DMS153 (cell line): Measurements from ENCODE around the gene EEPD1.

Experiments
- DNase-seq: peaks from one replicate; lab custom pipeline; 2025; lab: John Stamatoyannopoulos, UW

The EEPD1 gene

DNA sequence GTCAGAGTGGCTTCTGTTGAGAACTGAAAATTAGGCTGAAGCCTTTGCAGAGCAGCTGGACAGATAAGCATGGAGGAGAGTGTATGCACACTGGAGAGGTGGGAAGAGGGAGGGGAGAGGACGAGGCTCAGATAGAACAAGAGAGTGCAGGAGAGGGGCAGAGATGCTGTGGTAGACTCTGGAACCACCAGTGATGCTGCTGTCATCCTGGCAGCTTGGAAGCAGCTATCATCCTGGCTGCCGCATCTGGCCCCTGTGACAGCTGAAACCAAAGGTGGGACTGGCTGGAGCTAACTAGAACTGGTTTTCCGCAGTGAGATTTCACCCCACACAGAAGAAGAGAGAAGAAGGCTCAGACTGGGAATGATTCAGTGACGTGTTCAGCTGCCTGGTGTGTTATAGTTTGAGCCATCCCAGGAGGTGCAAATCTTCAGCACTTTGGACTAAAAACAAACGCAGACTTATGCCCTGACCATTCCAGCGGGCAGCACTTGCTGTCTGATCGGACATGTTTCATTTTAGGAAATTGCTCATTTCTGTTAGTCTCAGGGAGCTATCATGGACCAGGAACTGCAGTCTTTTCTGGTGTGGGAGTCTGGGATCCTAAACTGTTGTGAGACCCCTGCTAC is 38.4 kb downstream of the EEPD1 start:
- no peak for DNase-seq

DNA sequence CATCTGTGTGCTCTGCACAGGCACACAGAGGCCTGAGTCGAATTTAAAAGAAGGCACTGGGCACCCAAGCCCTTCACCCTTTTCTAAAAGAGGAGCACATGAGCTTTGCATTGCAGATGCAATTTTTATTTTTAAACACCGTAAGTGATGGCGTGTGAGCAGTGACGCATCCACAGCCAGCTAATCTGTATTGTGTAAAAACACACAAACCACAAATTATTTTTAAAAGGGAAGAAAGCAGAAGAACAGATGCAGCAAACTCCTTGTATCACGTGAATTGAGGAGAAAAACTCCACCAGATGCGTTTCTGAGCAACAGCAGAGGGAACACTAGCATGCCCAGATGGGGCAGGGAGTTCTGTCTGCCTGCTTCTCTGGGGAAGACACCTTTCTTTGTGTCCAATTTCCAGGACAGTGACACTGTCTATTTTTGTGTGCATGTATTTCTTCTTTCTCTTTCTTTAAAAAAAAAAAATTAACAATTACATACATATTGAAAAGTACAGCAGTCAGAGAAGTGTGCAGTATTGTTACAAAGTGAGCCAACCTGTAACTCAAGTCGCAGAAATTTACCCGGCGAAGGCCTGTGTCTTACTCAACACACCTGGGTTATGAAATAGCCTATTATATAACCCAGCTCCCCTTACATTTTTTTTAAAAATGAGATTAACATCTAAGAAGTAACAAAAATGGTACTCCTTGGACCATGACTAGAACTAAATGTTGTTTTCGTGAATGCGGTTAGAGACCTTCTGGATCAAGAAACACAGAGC is 39.2 kb downstream of the EEPD1 start:
- DNase-seq = no peak

DNA sequence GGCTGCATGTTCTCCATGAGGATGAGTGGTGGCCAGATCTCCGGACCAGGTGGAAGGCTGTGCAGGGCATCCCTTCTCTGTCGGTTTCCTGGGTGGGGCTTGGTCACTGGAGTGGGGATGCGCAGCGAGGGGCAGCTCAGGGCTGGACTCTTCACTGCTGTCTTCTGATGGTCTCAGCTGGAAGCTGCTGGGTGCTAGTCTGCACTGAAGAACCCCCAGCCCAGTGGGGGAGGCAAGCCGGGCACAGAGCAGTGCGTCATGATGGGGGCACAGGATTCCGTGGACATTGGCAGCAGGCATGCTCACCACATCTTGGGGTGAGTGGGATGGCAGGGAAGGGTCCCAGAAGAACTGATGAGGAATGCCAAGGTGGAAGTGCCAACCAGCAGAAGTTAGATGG is 39.8 kb downstream of the EEPD1 start:
- no peak for DNase-seq

DNA sequence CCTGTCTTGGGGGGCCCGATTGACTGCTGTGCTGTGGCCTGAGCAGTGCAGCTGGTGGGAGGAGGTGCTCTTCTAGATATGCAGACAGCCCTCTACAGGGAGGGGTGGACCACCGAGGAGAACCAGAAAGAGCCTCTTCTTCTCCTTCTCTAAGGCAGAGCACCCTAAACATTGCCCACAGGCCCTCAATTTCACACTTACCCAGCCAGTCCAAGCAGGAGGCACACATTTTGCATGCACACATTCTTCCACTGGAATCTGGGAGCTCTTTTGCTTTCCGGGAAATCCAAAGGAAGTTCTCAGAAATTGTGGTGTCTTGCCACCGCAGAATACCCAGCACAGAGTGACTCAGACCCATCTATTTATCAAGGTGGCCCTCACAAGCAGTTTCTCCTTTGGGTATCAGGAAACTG is 45.8 kb downstream of the EEPD1 start:
- no peak for DNase-seq

DNA sequence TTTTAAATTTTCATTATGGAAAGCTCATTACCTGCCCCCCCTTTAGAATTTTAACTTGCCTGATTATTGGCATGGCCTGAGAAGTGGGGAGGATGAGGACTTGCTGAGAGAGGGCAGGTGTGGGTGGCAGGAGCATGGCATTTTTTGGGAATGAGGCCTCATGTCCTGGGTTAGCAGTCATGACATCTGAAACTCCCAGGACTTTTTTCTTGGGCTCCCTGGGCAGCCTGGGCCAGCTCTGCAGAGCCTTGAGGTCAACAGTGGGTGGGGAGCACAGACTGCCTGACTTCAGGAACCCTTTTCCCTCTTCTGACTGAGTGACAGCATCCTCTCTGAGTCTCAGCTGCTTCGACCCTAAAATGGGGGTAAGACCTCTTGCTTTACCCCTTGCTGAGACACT is 46.3 kb downstream of the EEPD1 start:
- no peak for DNase-seq

DNA sequence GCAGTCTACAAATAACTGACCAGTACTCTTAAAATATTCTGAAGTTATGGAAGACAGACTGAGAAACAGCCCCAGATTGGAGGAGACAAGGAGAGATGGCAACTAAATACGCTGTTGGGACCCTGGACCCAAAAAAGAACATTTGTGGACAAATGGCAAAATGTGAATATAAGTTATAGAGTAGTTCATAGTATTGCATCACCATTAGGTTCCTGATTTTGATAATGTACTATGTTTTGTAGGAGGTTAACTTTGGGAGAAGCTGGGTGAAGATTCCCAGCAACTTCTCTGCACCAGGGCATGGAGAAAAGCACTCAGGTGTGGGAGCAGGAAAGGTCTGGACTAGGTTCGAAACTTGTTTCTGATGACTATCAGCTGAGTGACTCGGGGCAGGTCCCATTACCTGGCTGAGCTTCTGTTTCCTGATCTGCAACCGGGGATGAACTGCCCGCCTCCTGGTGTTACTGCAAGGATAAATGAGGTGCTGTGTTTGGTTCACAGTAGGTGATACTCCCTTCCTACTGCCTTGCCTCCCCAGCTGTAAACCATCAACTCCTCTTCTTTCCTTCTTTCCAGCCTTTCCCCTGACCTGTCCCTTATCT is 48.2 kb downstream of the EEPD1 start:
- DNase-seq = no peak

DNA sequence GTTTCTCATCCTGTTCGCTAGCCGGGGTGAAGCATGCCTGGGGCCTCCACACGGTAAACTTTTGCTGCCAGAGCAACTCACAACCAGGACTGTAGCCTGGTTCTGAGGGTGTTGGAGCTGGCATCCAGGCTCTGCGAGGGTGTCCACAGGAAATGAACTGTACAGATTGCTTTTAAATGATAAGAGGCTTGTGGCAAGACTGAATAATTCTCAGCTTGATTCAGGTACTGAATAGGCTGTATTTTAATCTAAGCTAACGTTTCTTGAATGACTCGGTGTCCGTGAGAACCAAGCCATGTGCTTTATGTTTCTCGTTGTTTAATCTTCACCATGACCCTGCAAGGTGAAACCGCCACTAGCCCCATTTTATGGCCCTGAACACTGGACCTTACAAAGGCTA is 49.3 kb downstream of the EEPD1 start:
- no peak for DNase-seq

DNA sequence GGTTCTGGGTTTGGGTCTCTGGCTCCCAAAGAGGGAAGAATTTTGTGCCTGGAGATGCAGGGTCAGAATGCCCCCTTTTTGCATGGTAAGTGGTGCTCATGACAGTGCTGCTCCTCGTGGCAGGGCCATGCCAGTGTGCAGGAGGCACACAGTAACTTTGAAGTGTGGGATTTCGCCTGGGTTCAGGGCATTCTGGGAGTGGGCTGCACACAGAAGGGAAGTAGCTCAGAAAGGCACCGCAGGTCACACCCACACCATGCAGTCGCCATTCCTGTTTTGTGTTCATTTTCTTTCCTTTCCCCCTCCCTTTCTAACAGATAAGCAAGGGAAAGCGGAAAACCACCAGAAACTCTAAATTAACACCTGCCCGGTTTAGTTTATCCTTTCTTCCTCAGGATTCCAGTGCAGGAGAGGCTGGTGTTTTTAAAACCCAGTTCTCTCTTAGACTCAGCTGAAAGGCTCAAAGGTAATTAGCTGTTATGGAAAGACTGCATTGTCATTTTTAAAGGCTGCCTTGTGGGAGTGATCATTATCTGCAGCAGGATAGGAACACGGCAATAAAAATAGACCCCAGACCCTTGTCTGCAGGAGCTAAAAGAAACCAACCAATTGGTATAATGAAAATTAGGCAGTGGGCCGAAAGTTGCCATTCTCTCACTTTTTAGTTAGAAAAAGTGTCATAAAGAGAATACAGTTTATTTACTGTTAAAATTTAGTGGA is 50.2 kb downstream of the EEPD1 start:
- DNase-seq = no peak

DNA sequence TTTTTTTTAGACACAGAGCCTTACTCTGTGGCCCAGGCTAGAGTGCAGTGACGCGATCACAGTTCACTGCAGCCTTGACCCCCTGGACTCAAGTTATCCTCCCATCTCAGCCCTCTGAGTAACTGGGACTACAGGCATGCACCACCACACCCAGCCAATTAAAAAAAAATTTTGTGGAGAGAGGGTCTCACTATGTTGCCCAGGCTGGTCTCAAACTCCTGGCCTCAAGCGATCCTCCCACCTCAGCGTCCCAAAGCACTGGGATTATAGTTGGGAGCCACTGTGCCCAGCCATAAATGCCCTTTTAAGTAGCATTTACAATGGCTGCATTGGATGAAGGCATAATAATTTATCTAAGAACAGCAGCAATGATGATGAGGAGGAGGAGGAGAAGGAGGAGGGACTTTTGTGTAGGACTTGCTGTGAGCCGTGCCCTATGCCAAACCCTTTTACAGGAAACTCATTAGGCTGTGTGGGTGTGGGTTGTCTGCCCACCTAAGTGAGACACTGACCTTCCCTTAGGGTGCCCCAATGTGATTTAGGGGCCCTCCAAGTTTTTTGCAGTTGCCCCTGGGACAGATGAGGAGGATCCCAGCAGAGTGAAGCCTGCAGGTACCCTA is 51.1 kb downstream of the EEPD1 start:
- no peak for DNase-seq

DNA sequence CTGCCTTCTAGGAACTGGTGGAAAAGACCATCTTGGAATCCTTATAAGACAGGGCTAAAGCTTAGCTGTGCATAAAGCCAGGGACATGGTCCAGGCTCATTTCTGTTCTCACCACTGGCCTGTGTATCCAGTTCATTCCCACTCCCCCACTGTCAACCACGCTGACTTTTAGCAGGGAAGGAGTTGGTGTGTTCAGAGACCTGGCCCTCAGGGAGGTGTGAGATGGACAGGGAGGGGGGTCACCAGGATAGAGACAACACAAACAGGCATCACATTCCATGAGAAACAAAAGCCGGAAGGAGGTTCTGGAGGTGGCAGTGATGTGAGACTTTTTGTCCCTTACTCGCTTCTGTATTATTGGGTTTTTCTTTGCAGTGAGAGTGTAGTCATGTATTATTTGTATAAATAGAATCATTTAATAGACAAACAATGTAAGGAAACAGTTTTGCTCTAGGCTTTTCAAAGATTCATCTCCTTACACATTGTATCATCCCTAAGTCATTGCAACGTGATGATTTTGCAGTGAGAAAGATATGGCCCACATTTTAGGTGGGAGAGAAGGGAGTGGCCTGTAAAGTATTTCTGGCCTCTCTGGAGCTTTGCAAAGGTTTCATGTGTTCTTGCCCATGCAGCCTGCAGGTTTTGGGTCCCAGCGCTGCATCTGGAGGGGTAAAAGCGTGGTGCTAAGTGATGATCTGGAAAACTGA is 52.0 kb downstream of the EEPD1 start:
- no peak for DNase-seq

DNA sequence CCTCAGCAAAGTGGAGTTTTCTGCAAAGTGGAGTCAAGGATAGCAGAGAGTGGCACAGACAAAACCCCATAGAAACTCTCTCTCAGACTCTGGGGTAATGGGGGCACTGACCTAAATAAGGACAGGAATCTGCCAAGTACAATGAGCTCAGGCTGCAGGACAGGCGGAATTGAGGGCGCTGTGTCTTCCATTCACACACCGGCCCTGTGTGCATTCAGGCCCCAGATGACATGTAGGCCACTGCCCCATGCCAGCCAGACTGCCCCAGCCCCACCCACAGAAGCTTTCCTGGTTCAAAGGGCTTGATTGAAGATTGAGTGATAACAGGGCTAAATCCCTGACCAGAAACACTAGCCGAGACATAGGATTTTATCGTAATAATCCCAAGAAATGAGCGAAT is 52.7 kb downstream of the EEPD1 start:
- no peak for DNase-seq

DNA sequence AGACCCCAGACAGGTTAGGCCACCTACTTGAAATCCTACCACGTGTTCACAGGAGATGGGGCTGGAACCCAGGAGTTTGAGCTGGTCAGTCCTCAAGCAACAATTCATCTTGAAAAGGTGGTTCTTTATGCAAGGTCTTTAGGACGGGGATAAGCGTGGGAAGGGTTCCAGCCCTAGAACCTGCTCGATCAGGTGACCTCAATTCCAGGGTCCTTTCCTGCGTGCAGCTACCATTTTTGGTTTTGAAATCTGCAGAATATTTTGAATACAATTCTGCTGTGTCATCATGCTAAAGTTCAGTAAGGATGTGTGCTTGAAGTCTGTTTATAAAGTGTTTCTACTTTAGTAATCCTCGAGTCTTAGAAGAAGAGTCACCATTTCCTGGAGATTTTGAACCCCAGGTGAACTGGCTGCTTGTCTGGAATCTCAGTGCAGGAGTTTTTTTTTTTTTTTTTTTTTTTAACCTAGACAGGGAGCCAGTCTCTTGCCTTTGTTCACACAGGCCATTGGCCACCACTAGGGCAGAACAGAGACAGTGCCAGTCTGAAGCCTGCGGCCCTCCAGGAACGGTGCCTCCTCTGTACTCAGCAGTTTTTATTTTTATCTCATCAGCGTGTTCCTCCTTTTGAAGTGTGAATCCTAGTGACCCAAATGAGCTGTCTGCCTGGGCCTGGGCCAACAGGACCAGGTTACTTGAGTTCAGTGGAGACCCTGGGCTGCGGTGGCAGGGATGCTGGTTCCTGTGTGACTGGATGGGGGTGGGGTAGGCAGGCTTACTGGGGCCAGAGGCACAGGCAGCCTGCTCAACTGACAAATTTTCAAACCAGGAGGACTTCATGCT is 54.6 kb downstream of the EEPD1 start:
- DNase-seq = no peak

DNA sequence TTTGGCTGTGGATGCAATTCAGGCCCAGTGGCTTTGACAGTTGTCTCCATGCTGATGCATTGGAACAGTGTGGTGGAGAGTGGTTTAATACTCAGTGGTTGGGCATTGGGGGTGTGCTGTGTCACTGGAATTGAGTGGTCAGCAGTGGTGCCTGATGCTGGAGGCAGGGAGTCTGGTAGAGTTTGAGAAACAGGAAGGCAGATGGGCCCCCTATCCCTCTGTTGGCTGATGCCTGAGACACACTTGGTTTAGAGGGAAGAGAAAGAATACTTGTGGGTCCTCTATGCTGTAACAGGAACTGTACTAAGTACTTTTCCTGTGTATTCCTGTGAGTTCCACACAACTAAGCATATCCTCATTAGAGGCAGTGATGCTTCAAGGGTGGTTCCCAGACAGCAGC is 55.4 kb downstream of the EEPD1 start:
- no peak for DNase-seq

DNA sequence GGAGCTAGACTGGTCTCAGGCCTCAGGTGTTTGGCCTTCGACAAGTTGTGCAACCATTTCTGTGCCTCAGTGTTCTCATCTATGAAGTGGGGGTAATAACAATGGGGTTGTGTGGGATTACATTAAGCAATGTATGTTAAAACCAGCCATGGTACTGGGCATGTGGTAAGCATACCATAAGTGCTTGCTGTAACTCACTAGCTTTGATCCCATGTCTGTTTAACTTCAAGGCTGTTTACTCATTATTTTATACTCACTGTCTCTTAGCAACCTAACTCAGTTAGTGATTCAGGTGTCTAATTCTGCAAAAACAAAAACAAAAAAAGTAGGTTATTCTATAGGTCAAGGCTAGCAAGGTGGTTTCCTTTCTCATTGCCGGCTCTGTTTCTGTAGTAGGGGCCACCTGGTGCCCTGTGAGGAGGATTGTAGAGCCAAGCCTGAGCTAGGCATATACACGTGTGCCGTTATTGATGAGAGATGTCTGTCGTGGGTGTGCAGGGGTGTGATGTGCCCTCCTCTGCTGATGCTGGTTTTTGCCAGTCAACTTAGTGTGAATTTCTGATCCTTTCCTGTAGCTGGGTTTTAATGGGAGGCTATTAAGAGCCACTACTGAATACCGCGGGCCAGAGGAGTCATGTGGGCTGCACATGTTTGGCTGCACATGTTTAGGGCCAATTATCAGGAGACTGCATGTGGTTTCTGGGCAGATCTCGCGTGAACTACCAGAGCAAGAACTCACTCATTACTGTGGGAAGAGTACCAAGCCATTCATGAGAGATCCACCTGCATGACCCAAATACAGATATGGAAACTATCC is 56.2 kb downstream of the EEPD1 start:
- DNase-seq = no peak

DNA sequence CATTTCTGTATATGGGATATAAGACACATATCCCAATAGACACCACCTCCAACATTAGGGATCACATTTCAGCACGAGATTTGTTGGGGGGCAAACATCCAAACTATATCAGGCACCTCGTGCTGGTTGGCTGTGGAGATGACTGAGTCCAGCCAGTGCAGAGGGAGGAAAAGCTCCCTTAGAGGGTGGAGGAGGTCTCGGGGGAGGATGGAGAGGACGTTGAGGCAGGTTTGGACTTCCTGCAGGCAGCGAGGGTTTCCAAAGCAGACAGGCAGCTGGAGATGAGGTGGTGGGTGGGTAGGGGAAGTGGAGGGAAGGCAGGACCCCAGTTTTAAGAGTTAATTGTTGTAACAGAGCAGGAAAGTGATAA is 56.7 kb downstream of the EEPD1 start:
- DNase-seq = no peak

DNA sequence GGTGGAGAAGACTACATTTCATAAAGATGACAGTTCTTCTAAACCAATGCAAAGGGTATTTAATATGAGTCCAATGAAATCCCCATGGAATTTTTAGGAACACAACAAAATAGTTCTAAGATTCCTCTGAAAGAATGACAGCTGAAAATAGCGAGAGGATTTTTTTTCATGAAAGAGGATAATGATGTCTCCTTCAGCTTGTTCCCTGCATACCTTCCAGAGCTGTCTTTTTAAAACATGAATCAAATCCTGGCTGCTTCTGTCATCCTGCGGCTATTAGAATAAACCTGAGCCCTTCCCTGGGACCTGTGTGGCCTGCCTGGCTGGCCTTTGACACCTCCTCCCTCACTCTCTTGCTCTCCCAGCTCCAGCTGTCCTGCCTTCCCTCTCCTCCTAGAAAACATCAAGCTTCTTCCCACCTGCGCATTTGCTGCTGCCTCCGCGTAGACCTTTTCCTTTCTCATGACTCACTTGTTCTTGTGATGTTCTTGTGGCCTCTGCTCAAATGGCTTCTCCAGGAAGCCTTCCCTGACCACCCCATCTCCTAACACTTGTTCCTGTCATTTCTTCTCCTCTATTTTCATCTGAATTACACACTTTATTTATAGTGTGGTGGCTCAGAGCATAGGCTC is 57.4 kb downstream of the EEPD1 start:
- DNase-seq = no peak

DNA sequence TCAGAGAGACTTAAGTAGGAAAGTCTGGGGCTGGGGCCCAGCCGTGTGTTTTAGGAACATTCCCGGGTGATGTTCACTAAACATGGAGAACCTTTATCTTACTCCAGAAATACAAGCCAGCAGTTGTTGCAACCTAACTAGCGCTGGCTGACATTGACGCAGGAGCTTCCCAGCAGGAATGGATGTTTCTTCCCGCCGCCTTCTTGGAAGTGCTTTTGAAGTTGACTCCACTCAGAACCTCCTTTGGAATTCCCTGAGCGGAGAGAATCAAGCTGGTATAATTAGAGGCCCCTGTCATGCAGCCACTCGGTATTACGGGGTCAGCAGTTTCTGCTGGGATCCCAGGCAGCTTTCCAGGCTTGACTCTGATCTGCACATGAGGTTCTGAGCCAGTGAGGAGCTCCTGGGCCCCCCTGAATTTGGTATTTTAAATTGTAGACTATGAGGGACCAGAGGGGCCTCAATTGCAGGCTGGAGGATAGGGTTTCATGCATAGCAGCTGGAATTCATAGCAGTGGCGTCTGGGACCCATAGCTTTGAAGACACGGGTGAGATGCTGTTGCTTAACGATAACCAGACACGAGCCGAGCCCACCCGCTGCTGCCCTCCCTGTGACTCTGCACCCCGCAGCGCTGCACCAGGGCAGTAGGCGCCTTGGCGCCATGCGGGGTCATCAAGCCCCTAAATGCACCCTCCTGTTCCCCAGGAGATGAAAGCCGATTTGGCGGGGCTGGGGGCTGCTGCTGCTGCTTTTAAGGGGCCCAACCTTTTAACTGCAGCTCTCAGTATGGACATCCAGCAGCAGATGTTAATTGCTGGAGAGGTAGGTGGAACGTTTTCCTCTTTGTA is 61.8 kb downstream of the EEPD1 start:
- no peak for DNase-seq

DNA sequence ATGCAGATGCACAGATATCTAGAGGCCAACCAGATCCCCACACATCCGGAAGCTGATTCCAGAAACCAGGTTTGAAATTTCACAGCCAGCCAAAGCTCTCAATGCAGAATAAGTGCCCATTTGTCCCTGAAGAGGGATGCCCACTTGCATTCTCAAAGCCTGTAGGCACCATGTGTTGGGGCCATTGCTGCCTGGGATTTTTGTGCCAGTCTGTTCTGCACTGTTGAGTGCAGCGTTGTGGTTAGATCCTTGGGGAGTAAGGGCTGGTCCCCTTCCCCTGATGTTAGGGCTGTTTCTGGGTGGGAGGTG is 62.4 kb downstream of the EEPD1 start:
- DNase-seq = no peak
